Heart right ventricle (tissue), 16 donors: Measurements from ENCODE around the gene PRPF31. TPM values are rescaled to one million over a fixed set of nuclear protein-coding genes. Genes with fewer than 3 reads are reported as not detected.

Source experiments
- ATAC-seq, 8 donors: fragments of 200-7000 bp; cut with Tn5 transposase; one replicate each; pipeline ENCODE4 v1.9.1; 2020; ENCODE audit warnings: mild to moderate bottlenecking in 8 of 8, moderate library complexity in 8 of 8, moderate number of reproducible peaks in 1 of 8
- DNase-seq, 2 donors: peaks; one replicate each; pipeline ENCODE4 v3.0.0-alpha.2; 2020
- H3K27ac ChIP-seq, 10 donors: fragments of 200-600 bp; sonication (generic) in 2 of 10; one replicate each; pipeline versions ENCODE4 v1.5.0 to v1.8.0; 2020 to 2022; ENCODE audit warnings: mild to moderate bottlenecking in 3 of 10
- H3K27me3 ChIP-seq, 7 donors: fragments of 200-600 bp; one replicate each; pipeline ENCODE4 v1.8.0; 2021 to 2022; ENCODE audit warnings: mild to moderate bottlenecking in 2 of 7
- H3K36me3 ChIP-seq, 9 donors: fragments of 200-600 bp; sonication (generic) in 1 of 9; one replicate each; pipeline versions ENCODE4 v1.5.0 to v1.8.0; 2020 to 2022; ENCODE audit warnings: mild to moderate bottlenecking in 2 of 9
- H3K4me1 ChIP-seq, 9 donors: fragments of 200-600 bp; sonication (generic) in 1 of 9; one replicate each; pipeline versions ENCODE4 v1.5.0 to v1.8.0; 2020 to 2022; ENCODE audit warnings: mild to moderate bottlenecking in 4 of 9
- H3K4me3 ChIP-seq, 10 donors: fragments of 200-600 bp; sonication (generic) in 2 of 10; one replicate each; pipeline versions ENCODE4 v1.5.0 to v1.8.0; 2020 to 2022; ENCODE audit warnings: mild to moderate bottlenecking in 7 of 10, moderate library complexity in 2 of 10
- H3K9me3 ChIP-seq, 11 donors: fragments of 200-600 bp in 10 of 11; sonication (generic) in 2 of 11; one replicate each; pipeline versions ENCODE4 v1.5.0 to v1.8.0; 2013 to 2022; ENCODE audit warnings: mild to moderate bottlenecking in 2 of 11, control low read depth in 1 of 11, moderate library complexity in 1 of 11
- CTCF ChIP-seq, 9 donors: fragments of 200-600 bp; sonication (generic) in 2 of 9; IDR thresholded peaks; one replicate each; pipeline versions ENCODE4 v1.5.0 to v1.8.0; 2021 to 2022; ENCODE audit warnings: antibody characterized with exemption in 9 of 9, mild to moderate bottlenecking in 5 of 9, moderate library complexity in 1 of 9
- WGBS, 2 donors: extraction: QIAGEN DNeasy Blood & Tissue Kit; methylation state at CpG; one replicate each; pipeline ENCODE4 v1.1.7; 2013; ENCODE audit warnings: inconsistent platforms in 1 of 2; 5-methylcytosine and 5-hydroxymethylcytosine counted together
- intact Hi-C, 10 donors: fragments of 100-400 bp; cut with DNase I; formaldehyde crosslinking; loops; one replicate each; pipeline versions ENCODE4 v1.11.1 to v1.14.2; 2022
- polyA plus RNA-seq, 2 donors: library from polyadenylated mRNA; stranded (reverse); fragments of 200-250 nt; gene quantifications; one replicate each; pipeline ENCODE4 v1.2.3, GENCODE V29; 2013
- total RNA-seq, 10 donors: library from RNA; stranded (reverse); fragmentation: NEBNext Ultra II Directional in 3 of 10; extraction: Animal tissue kit (Norgen Biotek cat#: 25700) in 3 of 10; gene quantifications; one replicate each; pipeline versions ENCODE4 v1.2.1 to v1.2.4, GENCODE V29; 2021 to 2023
- donor health status: Arrhythmogenic right ventricular cardiomyopathy.
- donor health status: ischemic (EF 13 %, LVEDD 7.1; RV severe dilation, severe dysfunction).
- donor health status: healthy with polysubstance abuse.
- donor health status: DM: no; HTN: yes; CAD: no.
- donor health status: DM: no; HTN: no; CAD: no.
- donor health status: ischemic (EF 25% LVEDD 6.9; RV normal size, moderate dysfunction).
- donor health status: ischemic (EF 25% LVEDD 5.7; RV mildly dilated, moderate dysfunction).
- donor health status: healthy.
- donor health status: DM: yes; HTN: yes; CAD: no.
- donor health status: Ischemic cardiomyopathy.
- donor health status: ischemic (EF 35%, LVEDD 5.7; RV mildly dilated, moderate dysfunction).
- donor health status: nonischemic (EF 11% LVEDD 7.7; RV severe dilation, severe dysfunction).
- donor health status: DM: yes; HTN: yes; CAD: no.
- donor health status: PGD.
- donor health status: ischemic (EF 29% LVEDD 5.4; RV normal size, mild dysfunction).
- donor health status: nonischemic (EF 23%, LVEDD 6.1; RV moderate dilation, normal function).

The PRPF31 gene
- total and polyA plus RNA-seq, 12 donors: 35.9 to 52.8 (median 43.4) TPM

DNA sequence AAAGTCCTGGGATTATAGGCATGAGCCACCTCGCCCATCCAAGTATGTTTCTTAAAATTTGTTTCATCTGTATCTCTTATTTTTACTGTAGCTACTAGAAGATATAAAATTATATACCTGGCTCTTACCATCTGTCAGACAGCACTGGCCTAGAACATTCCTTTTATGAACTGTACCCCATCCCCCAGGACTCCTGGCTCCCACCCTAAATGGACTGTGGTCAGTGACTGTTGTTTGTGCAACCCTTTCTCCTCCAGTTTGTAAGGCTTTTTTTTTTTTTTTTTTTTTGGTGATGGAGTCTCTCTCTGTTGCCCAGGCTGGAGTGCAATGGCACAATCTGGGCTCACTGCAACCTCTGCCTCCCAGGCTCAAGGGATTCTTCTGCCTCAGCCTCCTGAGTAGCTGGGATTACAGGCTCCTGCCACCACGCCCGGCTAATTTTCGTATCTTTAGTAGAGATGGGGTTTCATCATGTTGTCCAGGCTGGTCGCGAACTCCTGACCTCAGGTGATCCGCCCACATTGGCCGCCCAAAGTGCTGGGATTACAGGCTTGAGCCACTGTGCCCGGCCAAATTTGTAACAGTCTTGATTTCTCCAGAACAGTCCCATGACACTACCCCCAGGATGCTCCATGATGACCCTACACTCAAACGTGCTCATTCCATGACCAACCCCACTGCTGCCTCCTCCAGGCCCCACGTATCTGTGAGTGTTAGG, 10.4 kb upstream of the PRPF31 start:
- peaks cover 0 to 27% (median 15%) of the 10 kb centered on the region in 9 donors for H3K4me1 ChIP-seq
- 89 to 91% methylated on average over 11 of the region's 11 CpGs for WGBS, 2 donors
- ATAC-seq (no peak), DNase-seq (no peak)
- H3K9me3 ChIP-seq: no peaks in the 10 kb centered on the region
- H3K4me3 ChIP-seq: no peak overlapping the region
- no peak overlapping the region for H3K27ac ChIP-seq
- H3K36me3 ChIP-seq: peaks cover 0 to 53% (median 25%) of the 10 kb centered on the region in 9 donors
- H3K27me3 ChIP-seq: no peaks in the 10 kb centered on the region
- intact Hi-C loops: loop anchor here in 3 of 10 donors (10.0 kb wide), 3 partner anchors 130 to 950 kb away; no protein-coding TSS in a partner anchor
- TF ChIP-seq CTCF (IDR thresholded peaks at IDR 0.05): no peak

DNA sequence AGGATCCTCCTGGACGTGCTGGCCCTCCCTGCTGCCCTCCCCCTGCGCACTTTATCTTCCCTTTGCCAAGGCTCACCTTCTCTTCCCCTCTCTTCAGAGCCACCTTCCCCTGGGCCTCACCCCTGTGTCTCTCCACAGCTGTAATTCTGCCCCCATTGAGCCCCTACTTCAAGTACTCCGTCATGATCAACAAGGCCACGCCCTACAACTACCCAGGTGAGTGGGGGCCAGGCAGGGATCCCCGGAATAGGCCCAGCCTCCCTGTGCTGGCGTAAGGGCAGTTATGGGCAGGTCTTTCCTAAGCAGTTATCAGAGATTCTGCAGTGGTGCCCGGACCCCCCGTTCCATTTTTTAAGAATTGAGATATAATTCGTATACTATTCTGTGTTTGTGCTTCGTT, 9.8 kb upstream of the PRPF31 start:
- no peak for DNase-seq
- TF ChIP-seq CTCF (IDR thresholded peaks at IDR 0.05): no peak
- peaks cover 0 to 26% (median 15%) of the 10 kb centered on the region in 9 donors for H3K4me1 ChIP-seq
- peaks cover 0 to 59% (median 27%) of the 10 kb centered on the region in 9 donors for H3K36me3 ChIP-seq
- intact Hi-C loops: loop anchor here in 3 of 10 donors (10.0 kb wide), 3 partner anchors 131 to 949 kb away; no protein-coding TSS in a partner anchor
- no peak for ATAC-seq
- no peaks in the 10 kb centered on the region for H3K27me3 ChIP-seq
- no peak overlapping the region for H3K4me3 ChIP-seq
- WGBS, 2 donors: 91 to 94% methylated on average over 10 of the region's 10 CpGs
- no peaks in the 10 kb centered on the region for H3K9me3 ChIP-seq
- no peak overlapping the region for H3K27ac ChIP-seq

DNA sequence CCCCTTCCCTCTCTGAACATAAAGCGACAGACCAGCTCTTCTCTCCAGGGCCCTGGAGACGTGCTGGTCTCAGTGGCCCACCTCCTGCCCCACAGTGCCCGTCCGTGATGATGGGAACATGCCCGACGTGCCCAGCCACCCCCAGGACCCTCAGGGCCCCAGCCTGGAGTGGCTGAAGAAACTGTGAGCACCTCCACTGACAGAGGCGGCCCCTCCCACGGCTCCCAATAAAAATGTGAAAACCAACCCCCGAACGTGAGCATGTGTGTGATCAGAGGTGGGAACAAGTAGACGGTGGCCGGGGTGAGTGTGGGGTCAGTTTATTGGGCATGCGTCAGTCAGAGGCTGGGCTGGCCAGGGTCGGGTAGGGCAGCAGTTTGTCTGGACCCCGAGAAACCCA, 8.8 kb upstream of the PRPF31 start:
- TF ChIP-seq CTCF (IDR thresholded peaks at IDR 0.05): no peak
- Histone ChIP-seq H3K27ac (no peak overlapping the region), H3K27me3 (no peaks in the 10 kb centered on the region), H3K36me3 (peaks cover 0 to 69% (median 35%) of the 10 kb centered on the region in 9 donors), H3K9me3 (no peaks in the 10 kb centered on the region), H3K4me1 (peaks cover 0 to 24% (median 15%) of the 10 kb centered on the region in 9 donors), H3K4me3 (no peak overlapping the region)
- ATAC-seq (no peak), DNase-seq (no peak)
- intact Hi-C loops: loop anchor here in 3 of 10 donors (10.0 kb wide), 3 partner anchors 132 to 948 kb away; no protein-coding TSS in a partner anchor
- WGBS, 2 donors: 74 to 80% methylated on average over 15 of the region's 15 CpGs

DNA sequence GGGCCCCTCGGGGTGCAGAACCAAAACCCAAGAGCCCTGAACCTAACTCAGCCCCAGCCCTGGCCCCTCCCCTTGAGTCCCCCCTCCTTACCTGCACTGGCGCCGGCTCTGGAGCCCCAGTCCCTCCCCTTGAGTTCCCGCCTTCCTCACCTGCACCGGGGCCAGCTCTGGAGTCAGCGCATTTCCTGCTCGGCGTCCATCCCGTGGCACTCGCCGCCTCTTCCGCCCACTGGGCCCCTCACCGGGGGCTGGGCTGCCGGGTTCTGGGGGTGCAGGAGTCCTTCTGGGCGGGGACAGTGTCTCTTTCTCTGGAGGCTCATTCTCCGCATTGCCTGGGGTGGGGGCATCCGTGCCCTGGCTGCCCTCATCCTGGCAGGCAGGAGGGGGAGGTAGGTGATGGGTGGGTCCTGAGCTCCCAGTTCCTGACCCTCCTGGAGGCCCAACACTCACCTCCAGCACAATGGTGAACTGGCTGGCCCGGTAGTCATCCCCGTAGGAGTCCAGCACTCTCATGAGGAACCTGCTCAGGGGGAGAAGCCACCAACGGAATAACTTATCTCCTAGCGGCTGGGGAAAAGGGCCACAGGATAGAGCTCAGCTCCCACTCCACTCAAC, 7.6 kb upstream of the PRPF31 start:
- Histone ChIP-seq H3K36me3 (peaks cover 0 to 77% (median 38%) of the 10 kb centered on the region in 9 donors), H3K9me3 (no peaks in the 10 kb centered on the region), H3K27me3 (no peaks in the 10 kb centered on the region), H3K4me3 (no peak overlapping the region), H3K27ac (no peak overlapping the region), H3K4me1 (peaks cover 0 to 18% (median 10%) of the 10 kb centered on the region in 9 donors)
- 75 to 80% methylated on average over 21 of the region's 21 CpGs for WGBS, 2 donors
- ATAC-seq: no peak
- intact Hi-C loops: loop anchor here in 3 of 10 donors (10.0 kb wide), 3 partner anchors 133 to 947 kb away; no protein-coding TSS in a partner anchor
- no peak for DNase-seq
- TF ChIP-seq CTCF (IDR thresholded peaks at IDR 0.05): no peak
